Activated CD8-positive, alpha-beta memory T cell treated with anti-CD3 and anti-CD28 coated beads, Interleukin-2, amount 10 ng/mL, durations not matched to agents 7 days and 5 days (primary cell): ENCODE data around the gene BEX4. TPM values are rescaled to one million over a fixed set of nuclear protein-coding genes. Genes with fewer than 3 reads are reported as not detected.
A peak's percentile ranks its signal among the peaks of the same experiment; 100 is the strongest.
"Not testable (repeated sequence)": the region's sequence is repeated elsewhere in the genome, so short reads cannot be mapped to it uniquely, and the experiment has no call there.

ENCODE experiments used
- ATAC-seq: fragments of 150-1000 bp; cut with Tn5 transposase; one replicate; pipeline ENCODE4 v1.10.0; 2021; ENCODE audit warnings: moderate library complexity
- CTCF ChIA-PET: fragments of 350-600 bp; sonication (Branson Sonifier 250); formaldehyde crosslinking; loops from one replicate; lab custom pipeline; 2021; ENCODE audit warnings: antibody characterized with exemption; lab: Charles Lee
- DNase-seq: peaks from one replicate; pipeline ENCODE4 v3.0.0-alpha.2; 2020
- H3K27ac Mint-ChIP-seq: one replicate; pipeline ENCODE4 v1.8.0; 2021; ENCODE audit warnings: mild to moderate bottlenecking, mixed read lengths
- H3K27me3 Mint-ChIP-seq: one replicate; pipeline ENCODE4 v1.8.0; 2021; ENCODE audit warnings: mixed read lengths
- H3K36me3 Mint-ChIP-seq: one replicate; pipeline ENCODE4 v1.8.0; 2021; ENCODE audit warnings: mild to moderate bottlenecking, mixed read lengths
- H3K4me1 Mint-ChIP-seq: one replicate; pipeline ENCODE4 v1.8.0; 2021; ENCODE audit warnings: mixed read lengths
- H3K4me3 Mint-ChIP-seq: one replicate; pipeline ENCODE4 v1.8.0; 2021; ENCODE audit warnings: mild to moderate bottlenecking, moderate library complexity, mixed read lengths
- H3K9me3 Mint-ChIP-seq: one replicate; pipeline ENCODE4 v1.8.0; 2022; ENCODE audit warnings: low read depth, mixed read lengths
- total RNA-seq, 2 experiments: library from RNA; stranded (reverse); gene quantifications; one replicate each; pipeline ENCODE4 v1.2.3, GENCODE V29; 2021

Gene BEX4
- total RNA-seq = 10 to 100 TPM in 1 of 2 experiments, 1 to 10 TPM in 1; 8.3 to 12.4 TPM

GRCh38 chrX:103214870-103215424 lies at the start of gene BEX4:
BEX4 (plus strand) TSS chrX:103215108; CDS start chrX:103216154, 1,046 bp downstream.
- H3K27me3 Mint-ChIP-seq = peaks cover 6% of the 10 kb centered on the region
- CTCF ChIA-PET = interaction anchor here (1.0 kb wide), 1 partner anchor 249 kb away, joined by 3 read pairs; no protein-coding TSS in a partner anchor
- H3K27ac Mint-ChIP-seq = peak within 1 kb of the TSS; percentile 78
- no peaks in the 10 kb centered on the region for H3K9me3 Mint-ChIP-seq
- DNase-seq (peak; percentile 87), ATAC-seq (peak; percentile 94)
- peaks cover 2% of the 10 kb centered on the region for H3K4me1 Mint-ChIP-seq
- peak within 1 kb of the TSS; percentile 66 for H3K4me3 Mint-ChIP-seq
- H3K36me3 Mint-ChIP-seq = peaks cover 5% of the 10 kb centered on the region

- DNase-seq (no peak), ATAC-seq (no peak)
- Mint-ChIP-seq H3K36me3 (no peaks in the 10 kb centered on the region), H3K27me3 (no peaks in the 10 kb centered on the region), H3K9me3 (no peaks in the 10 kb centered on the region), H3K4me3 (no peak overlapping the region), H3K27ac (no peak overlapping the region), H3K4me1 (no peaks in the 10 kb centered on the region)
- CTCF ChIA-PET = no interaction called here
These were observed 44.7 kb upstream of the BEX4 start for GRCh38 chrX:103170216-103170615.

- Mint-ChIP-seq H3K4me1 (peaks cover 3% of the 10 kb centered on the region), H3K27me3 (no peaks in the 10 kb centered on the region), H3K27ac (no peak overlapping the region), H3K36me3 (no peaks in the 10 kb centered on the region), H3K9me3 (no peaks in the 10 kb centered on the region), H3K4me3 (no peak overlapping the region)
- no peak for ATAC-seq
- CTCF ChIA-PET = no interaction called here
- DNase-seq = no peak
These were observed 43.6 kb upstream of the BEX4 start for GRCh38 chrX:103171353-103171752.

- CTCF ChIA-PET = interaction anchor here (0.7 to 2.1 kb wide), 4 partner anchors 11 to 226 kb away, joined by 3 to 6 read pairs (median 4); no protein-coding TSS in a partner anchor
These were observed 39.7 kb upstream of the BEX4 start for GRCh38 chrX:103175256-103175655.

GRCh38 chrX:103175944-103176753 lies 38.8 kb upstream of the BEX4 start:
- Mint-ChIP-seq H3K4me1 (peaks cover 3% of the 10 kb centered on the region), H3K36me3 (no peaks in the 10 kb centered on the region), H3K9me3 (no peaks in the 10 kb centered on the region), H3K4me3 (no peak overlapping the region), H3K27me3 (peaks cover 6% of the 10 kb centered on the region), H3K27ac (no peak overlapping the region)
- CTCF ChIA-PET = interaction anchor here (0.7 to 2.1 kb wide), 6 partner anchors 9 to 341 kb away, joined by 3 to 6 read pairs (median 4); no protein-coding TSS in a partner anchor
- ATAC-seq (no peak), DNase-seq (peak; percentile 52)

More at GRCh38 chrX:103175256-103175655, 39.7 kb upstream of the BEX4 start:
- not testable (repeated sequence) for ATAC-seq, H3K4me3 Mint-ChIP-seq, H3K36me3 Mint-ChIP-seq, DNase-seq, H3K9me3 Mint-ChIP-seq, H3K27me3 Mint-ChIP-seq, H3K27ac Mint-ChIP-seq, H3K4me1 Mint-ChIP-seq

GRCh38 chrX:103177556-103177955 lies 37.4 kb upstream of the BEX4 start:
- H3K4me3 Mint-ChIP-seq = no peak overlapping the region
- no peaks in the 10 kb centered on the region for H3K36me3 Mint-ChIP-seq
- peaks cover 3% of the 10 kb centered on the region for H3K4me1 Mint-ChIP-seq
- no peak overlapping the region for H3K27ac Mint-ChIP-seq
- H3K27me3 Mint-ChIP-seq = peaks cover 6% of the 10 kb centered on the region
- no peaks in the 10 kb centered on the region for H3K9me3 Mint-ChIP-seq
- DNase-seq (no peak), ATAC-seq (no peak)
- CTCF ChIA-PET = interaction anchor here (1.4 to 2.1 kb wide), 2 partner anchors 226 to 342 kb away, joined by 4 to 6 read pairs; no protein-coding TSS in a partner anchor

GRCh38 chrX:103183912-103184311 lies 31.0 kb upstream of the BEX4 start:
- CTCF ChIA-PET = no interaction called here
- ATAC-seq (no peak), DNase-seq (no peak)
- Mint-ChIP-seq H3K27me3 (peaks cover 4% of the 10 kb centered on the region), H3K36me3 (no peaks in the 10 kb centered on the region), H3K4me3 (no peak overlapping the region), H3K4me1 (no peaks in the 10 kb centered on the region), H3K9me3 (no peaks in the 10 kb centered on the region), H3K27ac (no peak overlapping the region)

GRCh38 chrX:103187953-103188475 lies 26.9 kb upstream of the BEX4 start:
- CTCF ChIA-PET = no interaction called here
- Mint-ChIP-seq H3K36me3 (no peaks in the 10 kb centered on the region), H3K4me3 (no peak overlapping the region), H3K4me1 (no peaks in the 10 kb centered on the region), H3K27me3 (peaks cover 3% of the 10 kb centered on the region), H3K9me3 (no peaks in the 10 kb centered on the region), H3K27ac (no peak overlapping the region)
- DNase-seq (no peak), ATAC-seq (no peak)

GRCh38 chrX:103197721-103198306 lies 17.1 kb upstream of the BEX4 start:
- H3K4me3 Mint-ChIP-seq = no peak overlapping the region
- H3K27me3 Mint-ChIP-seq = no peaks in the 10 kb centered on the region
- peak overlapping the region; percentile 36 for H3K27ac Mint-ChIP-seq
- peaks cover 4% of the 10 kb centered on the region for H3K4me1 Mint-ChIP-seq
- ATAC-seq = no peak
- no peaks in the 10 kb centered on the region for H3K36me3 Mint-ChIP-seq
- no peaks in the 10 kb centered on the region for H3K9me3 Mint-ChIP-seq
- no peak for DNase-seq
- CTCF ChIA-PET = no interaction called here

- H3K27ac Mint-ChIP-seq, DNase-seq, H3K4me3 Mint-ChIP-seq, CTCF ChIA-PET, H3K36me3 Mint-ChIP-seq, ATAC-seq, H3K27me3 Mint-ChIP-seq, H3K4me1 Mint-ChIP-seq, H3K9me3 Mint-ChIP-seq: not testable (repeated sequence)
These were observed 16.2 kb upstream of the BEX4 start for GRCh38 chrX:103198668-103199067.

GRCh38 chrX:103201041-103201440 lies 13.9 kb upstream of the BEX4 start:
- CTCF ChIA-PET = no interaction called here
- Mint-ChIP-seq H3K36me3 (no peaks in the 10 kb centered on the region), H3K4me3 (no peak overlapping the region), H3K27ac (no peak overlapping the region), H3K9me3 (no peaks in the 10 kb centered on the region), H3K27me3 (no peaks in the 10 kb centered on the region), H3K4me1 (peaks cover 4% of the 10 kb centered on the region)
- ATAC-seq (no peak), DNase-seq (no peak)

GRCh38 chrX:103210056-103210455 lies 4.9 kb upstream of the BEX4 start:
- Mint-ChIP-seq H3K9me3 (no peaks in the 10 kb centered on the region), H3K36me3 (no peaks in the 10 kb centered on the region), H3K27ac (no peak overlapping the region), H3K27me3 (no peaks in the 10 kb centered on the region), H3K4me3 (no peak overlapping the region), H3K4me1 (peaks cover 2% of the 10 kb centered on the region)
- ATAC-seq (no peak), DNase-seq (no peak)
- CTCF ChIA-PET = interaction anchor here (1.4 to 2.1 kb wide), 3 partner anchors 12 to 254 kb away, joined by 7 to 8 read pairs (median 7); no protein-coding TSS in a partner anchor

GRCh38 chrX:103211012-103211715 lies 3.7 kb upstream of the BEX4 start:
- peak; percentile 52 for DNase-seq
- Mint-ChIP-seq H3K4me1 (peaks cover 2% of the 10 kb centered on the region), H3K27me3 (no peaks in the 10 kb centered on the region), H3K9me3 (no peaks in the 10 kb centered on the region), H3K27ac (no peak overlapping the region), H3K36me3 (peaks cover 2% of the 10 kb centered on the region), H3K4me3 (no peak overlapping the region)
- CTCF ChIA-PET = interaction anchor here (1.0 to 2.1 kb wide), 7 partner anchors 11 to 277 kb away, joined by 3 to 8 read pairs (median 7); no protein-coding TSS in a partner anchor
- no peak for ATAC-seq
